Psoas muscle (tissue), 8 donors: ENCODE measurements around the gene HOXD4. TPM values are rescaled to one million over a fixed set of nuclear protein-coding genes. Genes with fewer than 3 reads are reported as not detected.

Experiments used
- ATAC-seq, 4 donors: fragments of 200-7000 bp; cut with Tn5 transposase; one replicate each; pipeline ENCODE4 v1.9.1; 2020; ENCODE audit warnings: moderate library complexity in 3 of 4, mild to moderate bottlenecking in 2 of 4
- DNase-seq, 2 donors: peaks; one replicate each; pipeline ENCODE4 v3.0.0-alpha.2; 2020
- H3K27ac ChIP-seq: fragments of 200-600 bp; one replicate; pipeline ENCODE4 v1.8.0; 2022
- H3K27me3 ChIP-seq, 3 donors: fragments of 200-600 bp in 1 of 3; one replicate each; pipeline versions ENCODE4 v1.6.1 to v1.8.0; 2013 to 2022; ENCODE audit warnings: low read length in 2 of 3, mild to moderate bottlenecking in 2 of 3, moderate library complexity in 1 of 3; ENCODE audit not compliant: insufficient read depth in 3 of 3
- H3K36me3 ChIP-seq, 2 donors: fragments of 200-600 bp in 1 of 2; one replicate each; pipeline versions ENCODE4 v1.6.1 to v1.8.0; 2013 to 2022; ENCODE audit warnings: low read depth in 1 of 2, mild to moderate bottlenecking in 1 of 2, moderate library complexity in 1 of 2; ENCODE audit not compliant: insufficient read depth in 1 of 2
- H3K4me1 ChIP-seq: fragments of 200-600 bp; one replicate; pipeline ENCODE4 v1.8.0; 2022
- H3K4me3 ChIP-seq: fragments of 200-600 bp; one replicate; pipeline ENCODE4 v1.8.0; 2022; ENCODE audit warnings: mild to moderate bottlenecking
- H3K9me3 ChIP-seq: fragments of 200-600 bp; one replicate; pipeline ENCODE4 v1.8.0; 2022
- CTCF ChIP-seq: fragments of 200-600 bp; IDR thresholded peaks from one replicate; pipeline ENCODE4 v1.8.0; 2022; ENCODE audit warnings: antibody characterized with exemption
- WGBS, 3 donors: extraction: QIAGEN DNeasy Blood & Tissue Kit; methylation state at CpG; one replicate each; pipeline versions ENCODE4 v1.1.6 to v1.1.7; 2013; 5-methylcytosine and 5-hydroxymethylcytosine counted together
- intact Hi-C, 2 donors: fragments of 100-400 bp; cut with DNase I; formaldehyde crosslinking; loops; one replicate each; pipeline versions ENCODE4 v1.11.0 to v1.14.2; 2022
- polyA plus RNA-seq, 3 donors: library from polyadenylated mRNA; stranded (reverse); fragments of 200-250 nt; gene quantifications; one replicate each; pipeline ENCODE4 v1.2.3, GENCODE V29; 2013
- total RNA-seq, 4 donors: library from RNA; stranded (reverse); fragmentation: NEBNext Ultra II Directional in 2 of 4; extraction: Animal tissue kit (Norgen Biotek cat#: 25700) in 2 of 4; gene quantifications; one replicate each; pipeline versions ENCODE4 v1.2.1 to v1.2.4, GENCODE V29; 2021 to 2023
- donor health status: healthy with polysubstance abuse.
- donor health status: DM: no; HTN: no; CAD: no; lungs with moderate emphysema.
- donor health status: Bipolar disorder and iron deficiency.
- donor health status: healthy.
- donor health status: DM: yes; HTN: yes; CAD: no.
- donor health status: DM: no; HTN: no; CAD: no.
- donor health status: DM: no; HTN: no; CAD: no.
- donor health status: DM: yes; HTN: yes; CAD: no.

The HOXD4 gene
- total and polyA plus RNA-seq, 7 donors: 0.26 to 4.1 (median 1.2) TPM

DNA sequence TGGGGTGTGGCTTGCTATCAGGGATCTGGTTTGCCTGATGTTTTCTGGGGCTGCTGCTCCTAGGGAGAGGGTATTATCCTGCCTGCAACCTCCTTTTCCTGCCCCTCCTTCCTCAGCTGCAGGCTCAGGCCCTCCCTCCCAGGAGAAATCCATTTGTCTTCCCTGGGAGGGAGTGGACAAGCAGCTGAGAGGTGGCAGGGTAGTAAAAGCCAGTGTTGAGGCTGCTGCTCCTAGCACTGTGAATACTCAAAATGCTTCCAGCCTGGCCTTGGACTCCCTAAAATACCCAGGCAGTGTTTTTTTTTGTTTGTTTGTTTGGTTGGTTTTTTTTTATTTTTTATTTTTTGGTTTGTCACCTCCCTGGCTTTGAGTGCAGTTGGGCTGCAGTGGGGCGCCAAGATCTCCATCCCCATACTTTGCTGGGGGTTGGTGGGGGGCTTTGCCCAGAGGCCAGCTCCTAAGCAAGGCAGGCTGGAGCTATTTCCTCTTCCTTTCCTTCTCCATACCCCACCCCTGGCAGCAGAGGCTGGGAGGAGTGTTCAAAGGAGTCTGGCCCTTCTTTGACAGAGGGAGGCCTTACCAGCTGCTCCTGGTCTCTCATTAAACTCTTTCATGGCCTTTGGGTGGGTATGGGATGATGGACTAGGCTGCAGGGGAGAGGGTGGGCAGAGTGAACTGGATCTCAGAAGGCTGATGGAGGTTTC lies 19.4 kb downstream of the HOXD4 start:
- Histone ChIP-seq H3K36me3 (no peaks in the 10 kb centered on the region), H3K4me3 (no peak overlapping the region), H3K9me3 (no peaks in the 10 kb centered on the region), H3K27ac (no peak overlapping the region), H3K4me1 (no peaks in the 10 kb centered on the region), H3K27me3 (peaks cover 0 to 17% (median 3%) of the 10 kb centered on the region in 3 donors)
- DNase-seq (no peak), ATAC-seq (no peak)
- intact Hi-C loops: no loop called here
- 94 to 100% (median 97%) methylated on average over 1 of the region's 1 CpG for WGBS, 3 donors
- TF ChIP-seq CTCF: no peak

GRCh38 chr2:176171351-176172006 lies 20.1 kb downstream of the HOXD4 start:
- H3K9me3 ChIP-seq: no peaks in the 10 kb centered on the region
- H3K4me3 ChIP-seq: peak overlapping the region; percentile 5
- H3K36me3 ChIP-seq: no peaks in the 10 kb centered on the region
- no peaks in the 10 kb centered on the region for H3K4me1 ChIP-seq
- DNase-seq (no peak), ATAC-seq (no peak)
- intact Hi-C loops: no loop called here
- no peak for TF ChIP-seq CTCF
- WGBS, 3 donors: 54 to 68% (median 62%) methylated on average over 39 to 51 of the region's 51 CpGs
- H3K27me3 ChIP-seq: peaks cover 0 to 17% (median 3%) of the 10 kb centered on the region in 3 donors
- no peak overlapping the region for H3K27ac ChIP-seq

DNA sequence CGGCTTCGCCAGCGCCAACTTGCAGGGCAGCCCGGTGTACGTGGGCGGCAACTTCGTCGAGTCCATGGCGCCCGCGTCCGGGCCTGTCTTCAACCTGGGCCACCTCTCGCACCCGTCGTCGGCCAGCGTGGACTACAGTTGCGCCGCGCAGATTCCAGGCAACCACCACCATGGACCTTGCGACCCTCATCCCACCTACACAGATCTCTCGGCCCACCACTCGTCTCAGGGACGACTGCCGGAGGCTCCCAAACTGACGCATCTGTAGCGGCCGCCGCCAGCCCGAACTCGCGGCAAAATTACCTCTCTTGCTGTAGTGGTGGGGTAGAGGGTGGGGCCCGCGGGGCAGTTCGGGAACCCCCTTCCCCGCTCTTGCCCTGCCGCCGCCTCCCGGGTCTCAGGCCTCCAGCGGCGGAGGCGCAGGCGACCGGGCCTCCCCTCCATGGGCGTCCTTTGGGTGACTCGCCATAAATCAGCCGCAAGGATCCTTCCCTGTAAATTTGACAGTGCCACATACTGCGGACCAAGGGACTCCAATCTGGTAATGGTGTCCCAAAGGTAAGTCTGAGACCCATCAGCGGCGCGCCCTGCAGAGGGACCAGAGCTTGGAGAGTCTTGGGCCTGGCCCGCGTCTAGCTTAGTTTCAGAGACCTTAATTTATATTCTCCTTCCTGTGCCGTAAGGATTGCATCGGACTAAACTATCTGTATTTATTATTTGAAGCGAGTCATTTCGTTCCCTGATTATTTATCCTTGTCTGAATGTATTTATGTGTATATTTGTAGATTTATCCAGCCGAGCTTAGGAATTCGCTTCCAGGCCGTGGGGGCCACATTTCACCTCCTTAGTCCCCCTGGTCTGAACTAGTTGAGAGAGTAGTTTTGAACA lies 20.9 kb downstream of the HOXD4 start:
- no peak overlapping the region for H3K27ac ChIP-seq
- H3K4me1 ChIP-seq: no peaks in the 10 kb centered on the region
- no peaks in the 10 kb centered on the region for H3K9me3 ChIP-seq
- peaks cover 0 to 23% (median 3%) of the 10 kb centered on the region in 3 donors for H3K27me3 ChIP-seq
- intact Hi-C loops: no loop called here
- H3K36me3 ChIP-seq: no peaks in the 10 kb centered on the region
- no peak for TF ChIP-seq CTCF
- no peak for DNase-seq
- WGBS, 3 donors: 72 to 75% (median 75%) methylated on average over 53 to 60 of the region's 60 CpGs
- ATAC-seq: no peak
- peak overlapping the region; percentile 5 for H3K4me3 ChIP-seq

DNA sequence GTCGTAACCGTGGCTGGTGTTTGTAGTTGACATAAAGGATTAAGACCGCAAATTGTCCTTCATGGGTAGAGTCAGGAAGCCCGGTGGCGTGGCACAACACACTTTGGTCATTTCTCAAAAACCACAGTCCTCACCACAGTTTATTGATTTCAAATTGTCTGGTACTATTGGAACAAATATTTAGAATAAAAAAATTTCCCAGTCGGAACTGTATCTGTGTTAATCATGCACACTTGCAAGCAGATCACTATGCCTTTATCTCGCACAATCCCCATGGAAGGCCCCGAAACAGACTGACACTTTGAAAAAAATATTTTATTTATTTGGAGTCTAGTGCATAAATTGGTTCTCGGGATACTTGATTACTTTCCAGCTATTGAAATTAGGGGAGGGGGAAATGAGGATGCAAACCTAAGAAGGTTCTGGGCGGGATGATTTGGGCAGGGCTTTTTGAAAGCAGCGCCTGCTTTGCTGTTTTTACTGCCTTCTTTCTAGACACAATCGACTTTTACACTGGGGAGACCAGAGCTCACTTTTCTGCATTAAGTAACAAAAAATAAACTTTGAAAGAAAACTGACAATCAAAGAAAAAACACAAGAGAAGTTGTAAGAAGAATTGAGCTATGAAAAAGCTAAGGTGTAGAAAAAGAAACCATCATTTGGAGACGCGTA lies 21.7 kb downstream of the HOXD4 start:
- no peak overlapping the region for H3K27ac ChIP-seq
- WGBS, 3 donors: 86 to 87% (median 87%) methylated on average over 14 of the region's 14 CpGs
- no peak for TF ChIP-seq CTCF

More for the DNA sequence above, 21.7 kb downstream of the HOXD4 start:
- H3K4me3 ChIP-seq: peak overlapping the region; percentile 11
- no peak for ATAC-seq
- H3K9me3 ChIP-seq: no peaks in the 10 kb centered on the region
- no peaks in the 10 kb centered on the region for H3K36me3 ChIP-seq
- peaks cover 0 to 31% (median 5%) of the 10 kb centered on the region in 3 donors for H3K27me3 ChIP-seq
- no peaks in the 10 kb centered on the region for H3K4me1 ChIP-seq
- DNase-seq: no peak
- intact Hi-C loops: no loop called here
